Right hindlimb (tissue), 1 donor: ENCODE data around the gene AKNAD1.
"Not testable (repeated sequence)": the region's sequence is repeated elsewhere in the genome, so short reads cannot be mapped to it uniquely, and the experiment has no call there.

ENCODE experiments used
- DNase-seq: peaks from one replicate; pipeline ENCODE4 v3.0.0-alpha.2; 2018

Gene AKNAD1

GRCh38 chr1:108856994-108857393 is at the start of gene AKNAD1:
AKNAD1 (minus strand) TSS chr1:108857094; CDS start chr1:108852664, 4,430 bp downstream.
- no peak for DNase-seq

GRCh38 chr1:108901106-108901505 is 44.2 kb upstream of the AKNAD1 start:
- DNase-seq, result no peak

- DNase-seq, result peak; percentile 35
These were observed 41.2 kb upstream of the AKNAD1 start for GRCh38 chr1:108897865-108898720.

- DNase-seq, result peak; percentile 44
These were observed 39.6 kb upstream of the AKNAD1 start for GRCh38 chr1:108896146-108897145.

- DNase-seq, result no peak
These were observed 36.2 kb upstream of the AKNAD1 start for GRCh38 chr1:108893141-108893530.

- no peak for DNase-seq
These were observed 35.7 kb upstream of the AKNAD1 start for GRCh38 chr1:108892356-108893140.

- no peak for DNase-seq
These were observed 33.0 kb upstream of the AKNAD1 start for GRCh38 chr1:108889706-108890384.

- DNase-seq, result not testable (repeated sequence)
These were observed 32.2 kb upstream of the AKNAD1 start for GRCh38 chr1:108889006-108889645.

- DNase-seq, result no peak
These were observed 29.4 kb upstream of the AKNAD1 start for GRCh38 chr1:108886292-108886691.

GRCh38 chr1:108884968-108885367 is 28.1 kb upstream of the AKNAD1 start:
- DNase-seq, result no peak

- no peak for DNase-seq
These were observed 25.9 kb upstream of the AKNAD1 start for GRCh38 chr1:108882837-108883236.

- no peak for DNase-seq
These were observed 24.5 kb upstream of the AKNAD1 start for GRCh38 chr1:108881369-108881768.

- no peak for DNase-seq
These were observed 24.0 kb upstream of the AKNAD1 start for GRCh38 chr1:108880850-108881249.

- no peak for DNase-seq
These were observed 21.8 kb upstream of the AKNAD1 start for GRCh38 chr1:108878678-108879077.

- DNase-seq, result no peak
These were observed 21.2 kb upstream of the AKNAD1 start for GRCh38 chr1:108878160-108878469.

- DNase-seq, result no peak
These were observed 20.7 kb upstream of the AKNAD1 start for GRCh38 chr1:108877348-108878159.

GRCh38 chr1:108871050-108871724 is 14.3 kb upstream of the AKNAD1 start:
- no peak for DNase-seq

GRCh38 chr1:108865316-108865910 is 8.5 kb upstream of the AKNAD1 start:
- no peak for DNase-seq

GRCh38 chr1:108863984-108864383 is 7.1 kb upstream of the AKNAD1 start:
- no peak for DNase-seq
